MM.1S (cell line): Measurements from ENCODE around the gene NCK1.

Experiments
- DNase-seq: peaks from one replicate; pipeline ENCODE4 v3.0.0-alpha.2; 2015
- H2AFZ ChIP-seq: fragments of 300-600 bp; sonication (generic); 2 replicates; pipeline ENCODE4 v1.6.0; 2016; ENCODE audit warnings: antibody characterized with exemption, low read length
- H3F3A ChIP-seq: fragments of 300-600 bp; sonication (generic); 2 replicates; pipeline ENCODE4 v1.6.1; 2016; ENCODE audit warnings: mild to moderate bottlenecking, antibody characterized with exemption, low read length, moderate library complexity, mixed read lengths; ENCODE audit not compliant: insufficient read depth
- H3K27ac ChIP-seq: fragments of 300-600 bp; sonication (generic); 2 replicates; pipeline ENCODE4 v1.5.1; 2016; ENCODE audit warnings: mild to moderate bottlenecking, low read length
- H3K27me3 ChIP-seq: fragments of 300-600 bp; sonication (generic); replicated peaks from 2 replicates; pipeline ENCODE4 v1.6.0; 2016; ENCODE audit warnings: low read length; ENCODE audit not compliant: insufficient read depth
- H3K36me3 ChIP-seq: fragments of 300-600 bp; sonication (generic); replicated peaks from 2 replicates; pipeline ENCODE4 v1.6.1; 2016; ENCODE audit warnings: mild to moderate bottlenecking, low read length, mixed read lengths; ENCODE audit not compliant: insufficient read depth
- H3K4me1 ChIP-seq: fragments of 300-600 bp; sonication (generic); 2 replicates; pipeline ENCODE4 v1.6.1; 2016; ENCODE audit warnings: low read length, mixed read lengths
- H3K4me2 ChIP-seq: fragments of 300-600 bp; sonication (generic); 2 replicates; pipeline ENCODE4 v1.6.0; 2016; ENCODE audit warnings: low read depth, low read length
- H3K4me3 ChIP-seq: fragments of 300-600 bp; sonication (generic); 2 replicates; pipeline ENCODE4 v1.5.1; 2016; ENCODE audit warnings: low read length, mixed read lengths
- H3K79me2 ChIP-seq: fragments of 300-600 bp; sonication (generic); 2 replicates; pipeline ENCODE4 v1.6.1; 2016; ENCODE audit warnings: mixed run types, low read length, mixed read lengths
- H3K9ac ChIP-seq: fragments of 300-600 bp; sonication (generic); 2 replicates; pipeline ENCODE4 v1.6.1; 2016; ENCODE audit warnings: low read length, mixed read lengths
- H3K9me2 ChIP-seq: fragments of 300-600 bp; sonication (generic); replicated peaks from 2 replicates; pipeline ENCODE4 v1.6.1; 2016; ENCODE audit warnings: mild to moderate bottlenecking, low read length, mixed read lengths; ENCODE audit not compliant: insufficient read depth
- H3K9me3 ChIP-seq: fragments of 300-600 bp; sonication (generic); replicated peaks from 2 replicates; pipeline ENCODE4 v1.6.1; 2016; ENCODE audit warnings: mild to moderate bottlenecking, low read length, mixed read lengths; ENCODE audit not compliant: insufficient read depth
- H4K20me1 ChIP-seq: fragments of 300-600 bp; sonication (generic); 2 replicates; pipeline ENCODE4 v1.6.1; 2016; ENCODE audit warnings: mild to moderate bottlenecking, low read length, moderate library complexity, mixed read lengths; ENCODE audit not compliant: insufficient read depth
- EZH2 ChIP-seq: fragments of 300-600 bp; sonication (generic); optimal IDR thresholded peaks from 2 replicates; pipeline ENCODE3; 2017; ENCODE audit warnings: low read depth, mild to moderate bottlenecking, antibody characterized with exemption, low read length, mixed read lengths
- EZH2phosphoT487 ChIP-seq: fragments of 300-600 bp; sonication (generic); IDR thresholded peaks from 2 replicates; pipeline ENCODE4 v1.6.1; 2018; ENCODE audit warnings: antibody characterized with exemption, low read length
- TF ChIP-seq, protein P1 (sequence below): fragments of 300-600 bp; sonication (generic); IDR thresholded peaks from 2 replicates; pipeline ENCODE4 v1.5.1; 2016; ENCODE audit warnings: antibody characterized with exemption, low read length, mixed read lengths

Gene NCK1

DNA sequence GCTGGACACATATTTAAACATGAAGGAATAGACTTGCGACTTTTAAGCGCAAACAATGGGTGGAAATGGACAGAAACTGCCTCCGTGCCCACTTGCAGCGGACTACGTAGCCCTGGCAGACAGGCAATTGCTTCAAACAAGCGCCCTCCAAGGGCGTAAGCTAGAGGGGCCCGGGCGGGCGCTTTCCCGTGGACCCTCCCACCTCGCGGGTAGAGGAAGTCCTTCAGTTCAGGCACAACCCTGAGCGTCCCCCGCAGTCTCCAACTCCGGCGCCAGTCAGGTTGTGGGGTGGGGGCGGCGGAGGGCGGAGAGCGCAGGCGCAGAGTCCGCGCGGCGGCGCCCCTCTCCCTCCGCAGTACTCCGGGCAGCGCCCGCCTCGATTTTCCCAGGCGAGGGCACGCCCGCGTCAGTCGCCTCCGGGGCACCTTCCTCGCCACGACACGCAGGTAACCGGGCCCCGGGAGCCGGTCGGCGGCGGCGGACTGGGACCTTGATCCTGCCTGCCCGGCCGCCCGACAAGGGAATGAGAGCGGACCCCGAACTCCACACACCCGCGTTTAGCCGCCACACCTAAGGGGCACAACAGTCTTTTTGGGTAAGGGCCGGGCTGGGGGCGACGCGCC lies 43.1 kb upstream of the NCK1 start, which contains the start of gene SLC35G2:
Gene SLC35G2, plus strand, starts transcription at position 358 of the 623 bp plus-strand sequence. CDS start 35,335 bp downstream, outside the sequence.
- Histone ChIP-seq H3K4me2 (peak within 1 kb of the TSS; percentile 88), H3K9me2 (no peaks in the 10 kb centered on the region), H3K79me2 (no peaks in the 10 kb centered on the region), H2AFZ (peak within 1 kb of the TSS; percentile 63), H3K9ac (no peak within 1 kb of the TSS), H4K20me1 (no peaks in the 10 kb centered on the region), H3K27ac (no peak within 1 kb of the TSS), H3K4me1 (no peaks in the 10 kb centered on the region), H3K36me3 (no peaks in the 10 kb centered on the region), H3K9me3 (no peaks in the 10 kb centered on the region), H3K27me3 (peaks cover 14% of the 10 kb centered on the region), H3F3A (no peaks in the 10 kb centered on the region), H3K4me3 (peak within 1 kb of the TSS; percentile 52)
- no peak for DNase-seq
- TF ChIP-seq EZH2phosphoT487, result no peak
- TF ChIP-seq EZH2, result no peak
- TF ChIP-seq, protein P1, sequence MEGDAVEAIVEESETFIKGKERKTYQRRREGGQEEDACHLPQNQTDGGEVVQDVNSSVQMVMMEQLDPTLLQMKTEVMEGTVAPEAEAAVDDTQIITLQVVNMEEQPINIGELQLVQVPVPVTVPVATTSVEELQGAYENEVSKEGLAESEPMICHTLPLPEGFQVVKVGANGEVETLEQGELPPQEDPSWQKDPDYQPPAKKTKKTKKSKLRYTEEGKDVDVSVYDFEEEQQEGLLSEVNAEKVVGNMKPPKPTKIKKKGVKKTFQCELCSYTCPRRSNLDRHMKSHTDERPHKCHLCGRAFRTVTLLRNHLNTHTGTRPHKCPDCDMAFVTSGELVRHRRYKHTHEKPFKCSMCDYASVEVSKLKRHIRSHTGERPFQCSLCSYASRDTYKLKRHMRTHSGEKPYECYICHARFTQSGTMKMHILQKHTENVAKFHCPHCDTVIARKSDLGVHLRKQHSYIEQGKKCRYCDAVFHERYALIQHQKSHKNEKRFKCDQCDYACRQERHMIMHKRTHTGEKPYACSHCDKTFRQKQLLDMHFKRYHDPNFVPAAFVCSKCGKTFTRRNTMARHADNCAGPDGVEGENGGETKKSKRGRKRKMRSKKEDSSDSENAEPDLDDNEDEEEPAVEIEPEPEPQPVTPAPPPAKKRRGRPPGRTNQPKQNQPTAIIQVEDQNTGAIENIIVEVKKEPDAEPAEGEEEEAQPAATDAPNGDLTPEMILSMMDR, result no peak

DNA sequence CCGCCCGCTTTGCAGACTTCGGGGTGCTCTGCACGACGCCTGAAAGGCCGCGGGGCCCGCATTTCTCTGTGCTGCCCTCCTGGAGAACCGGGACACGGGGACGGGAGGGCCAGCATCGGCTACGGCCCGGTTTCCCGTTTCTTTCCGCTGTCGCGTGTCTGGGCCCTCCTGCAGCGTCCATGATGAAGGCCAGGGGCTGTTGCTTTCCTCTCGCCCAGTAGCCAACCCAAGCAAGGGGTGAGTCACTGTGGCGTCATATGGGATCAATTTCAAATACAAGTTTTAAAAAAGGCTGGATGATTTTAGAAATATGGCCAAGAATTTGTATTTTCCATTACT lies 42.6 kb upstream of the NCK1 start:
- no peaks in the 10 kb centered on the region for H3K36me3 ChIP-seq
- peak overlapping the region; percentile 52 for H3K4me3 ChIP-seq
- peak overlapping the region; percentile 63 for H2AFZ ChIP-seq
- H3K79me2 ChIP-seq, result no peaks in the 10 kb centered on the region
- no peaks in the 10 kb centered on the region for H4K20me1 ChIP-seq
- peak overlapping the region; percentile 88 for H3K4me2 ChIP-seq
- no peak for TF ChIP-seq EZH2phosphoT487
- TF ChIP-seq, protein P1, result no peak
- no peak for TF ChIP-seq EZH2
- H3K9ac ChIP-seq, result no peak overlapping the region
- no peak for DNase-seq
- H3F3A ChIP-seq, result no peaks in the 10 kb centered on the region
- H3K4me1 ChIP-seq, result no peaks in the 10 kb centered on the region
- H3K27me3 ChIP-seq, result peaks cover 14% of the 10 kb centered on the region
- H3K9me3 ChIP-seq, result no peaks in the 10 kb centered on the region
- H3K9me2 ChIP-seq, result no peaks in the 10 kb centered on the region
- H3K27ac ChIP-seq, result no peak overlapping the region

DNA sequence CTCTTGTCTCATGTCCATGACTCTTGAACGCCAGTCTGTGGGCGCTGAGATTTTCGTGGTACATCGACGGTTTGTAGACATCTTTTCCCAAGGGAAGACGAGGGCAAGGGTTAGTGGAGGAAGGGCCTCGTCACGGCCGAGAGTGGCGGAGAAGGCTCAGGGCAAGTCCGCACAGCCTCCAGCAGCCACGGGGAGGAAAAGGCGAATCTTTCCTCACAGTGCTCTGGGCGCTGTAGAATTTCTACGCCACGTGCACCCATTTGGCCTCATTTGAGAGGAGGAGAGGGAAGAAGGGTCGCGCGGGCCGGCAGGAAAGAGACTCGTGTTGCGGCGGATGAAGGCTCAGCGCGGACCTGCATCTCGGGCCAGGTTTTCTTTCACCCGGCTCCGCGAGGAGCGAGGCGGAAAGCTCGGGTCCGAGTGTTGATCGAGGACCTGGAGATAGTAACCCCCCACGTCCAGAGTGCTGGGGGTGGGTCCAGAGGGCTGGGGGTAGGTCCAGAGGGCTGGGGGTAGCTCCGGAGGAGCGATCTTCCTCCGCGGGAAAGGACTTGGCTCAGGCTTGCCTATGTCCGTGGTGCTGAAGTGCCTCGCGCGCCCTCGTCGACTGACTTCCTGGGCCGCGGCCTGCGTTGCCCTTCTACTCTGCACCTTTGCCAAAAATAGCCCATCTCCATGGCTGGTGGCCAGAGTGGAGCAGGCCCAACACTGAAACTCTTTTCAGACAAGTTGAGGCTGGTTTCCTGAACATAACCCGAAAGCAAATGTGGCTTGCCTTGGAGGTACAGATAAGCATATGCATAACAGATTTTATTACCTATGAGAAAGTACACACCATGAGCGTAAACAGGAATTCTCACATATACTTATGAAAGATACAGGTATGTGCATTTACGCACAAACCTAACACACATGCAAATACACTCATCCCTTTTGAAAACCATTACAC lies 42.0 kb upstream of the NCK1 start:
- H3K9me3 ChIP-seq, result no peaks in the 10 kb centered on the region
- no peaks in the 10 kb centered on the region for H3K36me3 ChIP-seq
- H3K9ac ChIP-seq, result no peak overlapping the region
- no peaks in the 10 kb centered on the region for H3K9me2 ChIP-seq
- H3K27ac ChIP-seq, result no peak overlapping the region
- H3K27me3 ChIP-seq, result peaks cover 14% of the 10 kb centered on the region
- DNase-seq, result no peak
- peak overlapping the region; percentile 88; the same call in 1 of the 2 replicates for H3K4me2 ChIP-seq
- peak overlapping the region; percentile 63 for H2AFZ ChIP-seq
- H4K20me1 ChIP-seq, result no peaks in the 10 kb centered on the region
- no peaks in the 10 kb centered on the region for H3K79me2 ChIP-seq
- H3K4me3 ChIP-seq, result no peak overlapping the region
- no peaks in the 10 kb centered on the region for H3F3A ChIP-seq
- no peaks in the 10 kb centered on the region for H3K4me1 ChIP-seq
- TF ChIP-seq EZH2phosphoT487, result no peak
- TF ChIP-seq, protein P1, result no peak
- no peak for TF ChIP-seq EZH2
